GM19452 (cell line): ENCODE measurements around the gene LRPAP1.
"Not testable (repeated sequence)": the region's sequence is repeated elsewhere in the genome, so short reads cannot be mapped to it uniquely, and the experiment has no call there.

Experiments
- ATAC-seq: cut with Tn5 transposase; IDR thresholded peaks from one replicate; pipeline ENCODE4 v1.9.1; 2021; ENCODE audit not compliant: unreplicated experiment

Gene LRPAP1, protein sequence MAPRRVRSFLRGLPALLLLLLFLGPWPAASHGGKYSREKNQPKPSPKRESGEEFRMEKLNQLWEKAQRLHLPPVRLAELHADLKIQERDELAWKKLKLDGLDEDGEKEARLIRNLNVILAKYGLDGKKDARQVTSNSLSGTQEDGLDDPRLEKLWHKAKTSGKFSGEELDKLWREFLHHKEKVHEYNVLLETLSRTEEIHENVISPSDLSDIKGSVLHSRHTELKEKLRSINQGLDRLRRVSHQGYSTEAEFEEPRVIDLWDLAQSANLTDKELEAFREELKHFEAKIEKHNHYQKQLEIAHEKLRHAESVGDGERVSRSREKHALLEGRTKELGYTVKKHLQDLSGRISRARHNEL

DNA sequence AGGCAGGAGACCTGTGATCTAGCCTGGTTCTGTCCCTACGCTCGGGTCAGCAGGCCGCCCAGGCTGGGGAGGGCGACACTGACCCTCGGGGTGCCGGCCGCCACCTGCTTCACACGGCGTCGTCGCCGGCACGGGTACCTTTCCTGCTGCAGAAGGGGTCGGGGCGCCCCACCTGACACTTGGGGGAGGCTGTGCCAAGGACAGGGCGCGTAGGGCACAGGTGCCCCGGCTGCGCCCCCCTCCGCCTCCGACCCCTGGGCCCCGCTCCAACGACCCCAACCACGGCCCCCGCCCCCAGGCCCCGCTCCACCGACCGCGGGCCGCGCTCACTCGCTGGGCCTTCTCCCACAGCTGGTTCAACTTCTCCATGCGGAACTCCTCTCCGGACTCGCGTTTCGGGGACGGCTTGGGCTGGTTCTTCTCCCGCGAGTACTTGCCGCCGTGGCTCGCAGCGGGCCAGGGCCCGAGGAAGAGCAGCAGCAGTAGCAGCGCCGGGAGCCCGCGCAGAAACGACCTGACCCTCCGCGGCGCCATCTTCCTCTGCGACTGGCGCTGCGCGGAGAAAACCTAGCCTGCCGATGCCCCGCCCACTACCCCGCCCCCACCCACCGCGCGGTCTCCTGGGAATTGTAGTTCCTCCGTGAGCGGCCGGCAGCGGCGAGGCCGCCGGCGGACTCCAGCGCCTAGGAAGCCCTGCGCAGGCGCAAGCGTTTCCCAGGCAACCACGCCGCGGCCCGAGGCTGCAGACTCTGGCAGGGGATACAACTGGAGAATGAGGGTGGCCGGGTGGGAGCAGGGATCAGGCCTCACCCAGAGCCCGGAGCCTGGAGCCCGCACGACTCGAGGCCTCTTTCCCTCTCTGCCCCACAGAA, at the start of gene LRPAP1:
Gene LRPAP1 (minus strand): TSS at position 544 of the 872 bp plus-strand sequence. CDS start 10 bp downstream, at position 534.
- peak; percentile 79 for ATAC-seq

DNA sequence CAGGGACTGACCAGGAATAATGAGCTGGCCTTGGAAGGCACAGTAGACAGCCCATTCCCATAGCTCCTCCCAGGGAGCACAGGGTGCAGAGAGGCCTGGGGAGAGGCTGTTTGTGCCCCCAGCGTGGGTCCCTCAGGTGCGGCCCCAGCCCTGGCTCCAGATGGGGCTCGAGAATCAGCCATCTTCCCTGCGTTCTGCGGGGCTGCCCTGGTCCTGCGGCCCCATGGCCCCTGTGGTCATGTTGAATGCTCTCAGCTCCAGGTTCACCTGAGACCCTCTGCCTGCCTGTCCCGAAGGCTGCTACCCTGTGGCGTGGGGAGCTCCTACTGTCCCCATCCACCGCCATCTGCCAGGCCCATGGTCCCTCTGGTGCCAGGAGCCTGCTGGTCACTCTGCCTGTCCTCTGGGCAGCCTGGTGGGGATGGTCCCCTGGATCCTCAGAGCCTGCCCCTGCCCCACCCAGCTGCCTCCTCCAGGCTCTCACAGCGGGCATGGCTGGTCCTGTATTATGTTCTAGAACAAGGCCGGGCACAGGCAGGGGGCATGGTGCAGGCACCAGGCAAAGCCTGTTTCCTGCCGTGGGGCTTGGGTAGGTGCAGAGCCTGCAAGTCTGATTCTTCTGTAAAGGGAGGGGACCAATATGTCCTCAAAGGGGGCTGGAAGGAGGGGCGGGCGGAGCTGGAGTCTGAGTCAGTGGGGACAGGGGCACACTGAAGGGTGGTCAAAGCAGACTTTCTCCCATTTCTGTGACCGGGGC, 49.3 kb upstream of the LRPAP1 start:
- ATAC-seq, result not testable (repeated sequence)

DNA sequence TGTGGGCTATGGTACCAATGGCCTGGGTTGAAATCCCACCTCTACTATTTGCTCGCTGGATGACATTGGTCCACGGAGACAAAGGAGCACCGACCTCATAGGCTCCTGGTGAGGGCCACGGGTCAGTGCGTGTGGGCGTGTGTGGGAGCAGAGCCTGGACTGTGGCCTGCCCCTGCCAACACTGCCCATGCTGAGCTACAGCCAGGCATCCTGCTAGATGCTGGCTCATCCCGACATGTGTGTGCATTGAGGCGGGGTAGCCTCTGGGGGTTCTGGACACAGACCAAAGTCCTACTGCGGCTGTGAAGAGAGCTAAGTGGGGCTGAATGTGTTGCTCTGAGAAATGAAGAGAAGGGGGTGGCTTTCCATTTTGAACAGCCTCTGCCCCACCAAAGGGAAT, 48.6 kb upstream of the LRPAP1 start:
- ATAC-seq, result not testable (repeated sequence)

DNA sequence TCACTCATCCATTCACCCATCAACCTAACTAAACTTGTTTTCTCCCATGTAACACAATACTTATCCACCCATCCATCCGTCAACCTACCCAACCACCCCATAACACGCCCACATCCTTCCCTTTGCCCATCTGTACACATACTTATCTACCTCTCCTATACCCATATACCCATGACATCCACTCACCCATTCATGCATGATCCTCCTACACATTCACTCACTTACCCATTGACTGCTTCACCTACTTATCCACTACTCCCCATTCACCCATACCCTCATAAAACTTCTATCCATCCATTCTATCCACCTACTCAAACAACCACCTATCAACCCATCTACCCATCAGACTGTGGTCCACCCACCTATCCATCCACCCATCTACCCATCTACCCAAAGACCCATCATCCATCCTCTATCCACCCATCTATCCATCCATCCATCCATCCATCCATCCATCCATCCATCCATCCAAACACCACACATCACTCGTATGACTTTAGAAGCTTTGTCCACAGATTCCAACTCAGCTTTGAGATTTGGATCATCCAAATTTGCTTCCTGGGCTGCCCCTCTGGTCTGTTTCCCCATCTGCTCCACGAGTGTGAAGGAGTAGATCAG, 46.4 kb upstream of the LRPAP1 start:
- ATAC-seq, result not testable (repeated sequence)

DNA sequence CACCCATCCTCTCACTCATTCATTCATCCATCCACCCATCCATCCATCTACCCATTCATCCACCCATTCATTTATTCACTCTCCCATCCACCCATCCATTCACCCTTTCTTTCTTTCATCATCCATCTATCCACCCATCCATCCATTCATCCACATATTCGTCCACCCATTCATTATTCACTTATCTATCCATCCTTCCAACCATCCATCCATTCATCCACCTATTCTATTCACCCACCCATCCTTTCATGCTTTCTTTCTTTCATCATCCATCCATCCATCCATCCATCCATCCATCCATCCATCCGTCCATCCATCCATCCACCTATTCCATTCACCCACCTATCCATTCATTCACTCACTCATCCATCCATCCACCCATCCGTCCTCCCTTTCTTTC, 45.8 kb upstream of the LRPAP1 start:
- ATAC-seq, result not testable (repeated sequence)

DNA sequence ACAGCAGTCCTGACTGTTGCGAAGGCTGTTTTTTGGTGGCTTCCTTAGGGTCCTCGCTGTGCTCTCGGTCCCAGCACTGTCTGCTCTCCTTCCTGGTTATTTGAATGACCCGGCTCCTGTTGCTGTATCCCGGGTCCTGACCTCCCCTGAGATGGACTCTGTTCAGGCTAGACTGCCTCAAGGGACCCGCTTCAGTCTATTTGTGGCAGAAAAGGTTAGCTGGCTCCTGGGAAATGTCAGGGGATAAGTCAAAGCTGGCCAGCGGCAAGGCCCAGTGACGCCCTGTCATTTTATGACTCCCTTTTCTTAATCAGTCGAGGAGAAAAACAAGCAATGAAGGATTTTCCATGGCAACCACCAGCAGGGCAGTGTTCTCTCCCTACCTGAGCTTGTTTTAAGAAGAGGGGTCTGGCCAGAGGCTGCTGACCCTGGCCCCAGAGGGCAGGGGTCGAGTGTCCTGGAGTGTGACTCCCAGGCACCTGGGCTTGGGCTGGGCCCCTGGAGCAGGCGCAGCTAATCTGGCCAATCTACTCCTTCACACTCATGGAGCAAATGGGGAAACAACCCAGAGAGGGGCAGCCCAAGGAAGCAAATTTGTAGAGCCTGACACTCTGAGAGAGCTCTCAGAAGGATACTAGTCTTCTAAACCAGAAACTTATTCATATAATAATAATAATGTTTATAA, 45.1 kb upstream of the LRPAP1 start:
- not testable (repeated sequence) for ATAC-seq

DNA sequence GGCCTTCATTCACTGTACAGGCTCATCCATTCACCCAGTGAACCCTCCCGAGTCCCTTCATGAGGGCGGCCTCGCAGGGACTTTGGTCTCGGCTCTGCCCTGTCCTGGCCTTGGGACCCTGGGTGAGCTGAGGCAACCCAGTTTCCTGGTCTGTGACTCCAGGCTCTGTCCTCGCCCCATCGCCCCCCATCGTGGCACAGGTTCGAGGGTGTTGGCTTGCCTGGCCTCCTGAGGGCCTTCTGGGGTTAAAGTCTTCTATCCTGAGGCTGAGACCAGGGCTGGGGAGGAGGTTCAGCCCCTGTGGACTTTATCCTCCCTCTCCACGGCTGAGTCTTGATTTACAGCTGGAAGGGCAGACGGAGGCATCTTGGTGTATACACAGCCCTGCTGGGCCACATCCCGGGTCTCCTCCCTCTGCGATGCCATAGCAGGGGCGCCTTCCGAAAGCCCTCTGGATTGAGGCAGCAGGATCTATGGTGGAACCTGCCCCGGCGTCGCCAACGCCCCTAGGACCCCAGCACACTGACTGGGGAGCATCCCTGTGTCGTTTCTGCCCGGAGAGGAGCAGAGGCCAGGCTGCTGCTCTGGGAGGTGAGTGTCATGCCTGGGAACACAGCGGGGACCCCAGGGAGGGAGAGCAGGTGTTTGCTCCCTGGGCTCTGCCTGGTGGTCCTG, 44.4 kb upstream of the LRPAP1 start:
- ATAC-seq, result not testable (repeated sequence)

DNA sequence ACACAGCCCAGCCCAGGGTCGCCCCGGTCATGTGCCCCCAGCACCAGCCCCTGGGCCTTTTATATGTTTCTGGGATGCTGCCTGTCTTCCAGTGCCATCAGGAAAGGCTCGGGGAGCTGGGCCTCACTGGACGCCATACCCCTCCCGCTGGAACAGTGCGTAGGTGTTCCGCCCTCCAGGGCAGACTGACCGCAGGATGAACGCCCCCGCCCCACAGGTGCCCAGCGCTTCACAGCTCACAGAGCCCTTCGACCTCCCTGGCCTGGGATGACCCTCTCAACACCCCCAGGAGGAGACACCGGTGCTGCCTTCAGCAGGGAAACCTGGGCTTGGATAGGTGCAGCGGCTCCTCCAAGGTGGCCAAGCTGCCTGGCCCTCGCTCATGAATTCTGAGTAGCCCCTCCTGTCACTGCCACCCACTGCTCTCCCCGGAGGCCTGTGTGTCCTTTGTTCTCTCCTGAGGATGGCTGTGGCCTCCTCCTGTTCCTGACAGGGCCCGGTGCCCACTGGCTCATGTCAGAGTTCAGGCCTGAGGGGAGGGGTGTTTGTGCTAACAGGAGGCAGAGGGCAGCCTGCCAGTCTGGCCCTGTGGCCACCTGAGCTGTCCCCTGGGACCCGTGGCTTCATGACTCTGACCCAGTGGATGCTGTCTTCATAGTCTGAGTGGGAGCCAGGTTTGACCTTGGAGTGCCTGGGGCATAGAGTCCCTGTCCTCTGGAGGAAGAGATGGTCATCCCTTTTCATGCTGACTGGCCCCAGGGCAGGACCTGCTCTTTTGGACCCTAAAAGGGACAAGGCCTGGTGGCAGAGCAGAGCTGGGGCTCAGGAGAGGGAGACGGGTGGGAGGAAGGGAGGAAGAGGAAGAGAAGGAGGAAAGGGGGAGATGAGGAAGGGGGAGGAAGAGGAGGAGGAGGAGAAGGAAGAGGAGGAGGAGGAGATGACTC, 43.5 kb upstream of the LRPAP1 start:
- not testable (repeated sequence) for ATAC-seq

DNA sequence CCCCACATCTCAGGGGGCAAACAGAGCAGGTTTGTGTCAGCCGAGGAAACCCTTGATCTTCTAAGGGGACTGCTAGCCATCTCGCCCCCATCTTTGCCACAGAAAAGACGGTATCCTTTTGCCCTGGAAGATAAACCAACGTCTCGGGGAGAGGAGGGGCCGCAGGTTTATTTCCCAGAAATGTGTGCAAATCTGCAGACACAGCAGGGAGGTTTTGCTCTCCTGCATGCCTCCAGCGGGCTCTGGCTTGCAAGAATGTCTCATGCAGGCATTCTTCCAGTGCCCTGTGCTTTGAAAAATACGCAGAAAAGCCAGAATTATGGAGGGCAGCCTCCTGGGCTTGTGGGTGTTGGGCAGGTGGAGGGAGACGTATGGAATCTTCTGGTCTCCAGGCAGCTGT, 42.6 kb upstream of the LRPAP1 start:
- ATAC-seq, result not testable (repeated sequence)

DNA sequence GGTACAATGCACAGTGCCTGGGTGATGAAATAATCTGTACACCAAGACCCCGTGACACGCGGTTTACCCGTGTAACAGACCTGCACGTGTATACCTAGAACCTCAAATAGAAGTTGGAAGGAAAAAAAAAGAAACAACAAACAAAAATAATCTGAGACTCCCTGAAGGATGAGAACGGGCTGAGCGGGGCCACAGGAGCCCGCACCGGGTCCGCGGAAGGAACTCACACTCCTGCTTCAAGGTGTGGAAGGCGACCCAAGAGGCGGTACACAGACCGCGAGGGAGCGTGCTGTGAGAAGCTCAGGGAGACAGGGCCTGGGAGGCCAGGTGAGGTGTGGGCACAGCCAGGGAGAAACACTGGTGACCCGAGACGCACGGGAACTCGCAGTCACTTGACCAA, 42.1 kb upstream of the LRPAP1 start:
- ATAC-seq, result not testable (repeated sequence)

DNA sequence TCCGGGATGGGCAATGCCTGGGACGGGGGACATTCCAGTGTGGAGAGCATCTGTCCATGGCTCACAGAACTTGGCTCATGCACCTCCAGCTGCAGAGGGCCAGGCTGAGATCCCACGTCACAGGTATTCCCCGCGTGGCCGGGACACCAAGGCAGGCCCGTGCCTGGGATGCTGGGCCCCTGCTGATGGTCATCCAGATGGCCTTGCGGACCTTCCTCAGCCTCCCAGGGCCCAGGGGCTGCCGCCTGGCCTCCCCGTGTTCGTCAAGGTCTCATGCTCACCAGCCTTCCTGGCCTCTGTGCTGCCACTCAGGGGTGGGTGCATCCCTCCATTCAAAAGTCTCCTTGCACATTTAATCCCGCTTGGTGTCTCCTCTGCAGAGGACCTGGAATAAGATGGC, 40.9 kb upstream of the LRPAP1 start:
- no peak for ATAC-seq

DNA sequence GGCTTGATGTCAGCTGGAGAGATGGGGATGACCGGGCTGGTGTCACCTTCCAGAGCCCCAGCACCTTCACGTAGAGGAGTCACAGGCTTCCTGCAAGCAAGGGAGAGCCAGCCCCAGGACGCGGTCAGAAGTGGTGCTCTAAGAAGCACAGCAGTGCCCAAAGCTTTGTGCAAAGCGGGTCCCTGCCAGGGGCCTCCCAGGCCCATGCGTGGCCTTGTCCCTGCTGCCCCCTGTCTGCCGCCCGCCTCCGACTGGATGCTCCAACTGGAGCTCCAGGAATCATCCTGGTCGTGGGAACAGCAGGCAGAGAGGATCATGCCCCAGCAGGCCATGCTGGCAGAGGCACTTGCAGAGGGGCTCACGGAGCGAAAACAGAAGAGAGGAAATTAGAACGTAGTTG, 40.1 kb upstream of the LRPAP1 start:
- no peak for ATAC-seq

DNA sequence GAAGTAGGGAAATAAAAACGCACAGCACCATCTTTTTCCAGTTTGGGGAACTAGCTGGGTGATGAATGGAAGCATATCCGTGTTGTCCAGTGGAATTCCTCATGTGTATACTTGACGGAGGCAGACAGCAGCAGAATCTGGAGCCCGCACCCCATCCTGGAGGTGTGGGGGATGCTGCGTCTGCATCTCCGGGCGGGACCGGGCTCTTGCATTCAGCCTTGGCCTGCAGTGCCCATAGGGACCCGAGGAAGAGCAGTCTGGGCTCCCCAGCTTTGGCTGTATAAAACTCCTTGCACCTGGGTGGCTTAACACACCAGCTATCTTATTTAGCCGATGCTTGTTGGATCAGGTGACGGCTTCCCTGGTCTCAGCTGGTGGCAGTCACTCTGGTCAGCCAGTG, 39.7 kb upstream of the LRPAP1 start:
- ATAC-seq, result no peak

DNA sequence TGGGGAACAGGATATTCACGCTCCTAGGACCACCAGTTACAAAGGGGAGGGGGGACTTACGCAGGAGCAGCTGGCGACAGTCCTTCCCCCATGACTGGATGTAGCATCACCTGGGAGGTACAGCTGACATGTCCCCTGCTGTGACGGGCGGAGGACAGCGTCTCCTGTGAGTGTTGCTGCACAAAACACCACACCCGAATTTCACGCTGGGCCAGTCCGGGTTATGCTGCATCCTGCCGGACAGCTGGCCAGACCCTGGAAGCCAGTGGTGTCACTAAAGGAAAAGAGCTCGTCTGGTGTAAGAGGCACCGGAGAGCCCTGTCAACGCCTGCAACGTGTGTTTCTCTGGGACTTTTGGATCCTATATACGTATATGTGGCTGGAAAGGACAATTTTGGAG, 38.7 kb upstream of the LRPAP1 start:
- ATAC-seq, result not testable (repeated sequence)

DNA sequence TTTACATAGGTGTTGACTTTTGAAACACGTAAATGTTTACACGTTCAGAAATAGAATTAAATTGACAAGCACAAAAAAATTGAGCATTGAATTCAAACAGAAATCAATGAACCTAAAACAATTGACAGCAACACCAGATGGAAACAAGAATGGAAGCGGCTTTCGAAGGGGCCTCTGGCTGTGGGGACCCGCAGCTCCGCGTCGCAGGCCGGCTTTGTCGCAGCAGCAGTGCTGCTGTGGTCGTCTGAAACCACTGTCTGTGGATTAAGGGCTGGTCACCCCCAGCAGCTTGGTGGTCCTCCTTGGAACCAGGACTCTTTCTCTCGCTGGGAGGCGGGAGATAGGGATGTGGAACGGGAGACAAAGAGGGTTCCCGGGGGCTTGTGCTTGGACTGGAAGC, 37.4 kb upstream of the LRPAP1 start:
- ATAC-seq, result not testable (repeated sequence)

DNA sequence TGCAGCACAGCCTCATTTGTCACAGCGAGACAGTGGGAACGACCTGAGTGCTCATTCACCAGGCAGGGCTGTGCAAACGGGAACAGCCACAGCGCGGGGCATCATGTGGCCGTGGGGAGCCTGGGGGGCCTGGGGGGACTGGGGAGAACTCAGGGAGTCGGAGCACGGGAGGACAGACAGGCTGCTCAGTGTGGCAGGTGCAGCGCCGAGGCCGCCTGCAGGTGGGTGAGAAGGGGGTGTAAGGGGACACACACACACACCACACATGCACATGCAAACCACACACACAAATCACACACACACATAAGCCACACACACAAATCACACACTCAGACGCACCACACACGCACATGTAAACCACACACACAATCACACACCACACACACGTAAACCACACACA, 34.5 kb upstream of the LRPAP1 start:
- ATAC-seq, result not testable (repeated sequence)

DNA sequence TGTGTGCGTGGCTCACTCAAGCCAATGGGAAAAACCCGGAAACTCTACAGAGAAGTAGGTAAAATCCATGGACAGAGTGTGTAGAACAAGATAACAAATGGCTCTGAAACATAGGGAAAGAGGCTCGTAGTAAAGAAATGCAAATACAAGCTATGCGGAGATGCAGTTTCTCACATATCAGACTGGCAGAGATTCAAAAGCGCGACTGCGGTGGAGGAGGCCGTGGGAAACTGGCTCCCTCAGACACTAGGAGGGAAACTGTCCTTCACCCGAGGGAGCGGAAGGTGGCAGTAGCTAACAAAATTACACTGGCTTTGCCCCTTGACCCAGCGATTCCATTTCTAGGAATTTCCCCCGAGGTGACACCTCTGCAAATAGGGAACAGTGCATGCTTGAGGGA, 34.1 kb upstream of the LRPAP1 start:
- not testable (repeated sequence) for ATAC-seq

DNA sequence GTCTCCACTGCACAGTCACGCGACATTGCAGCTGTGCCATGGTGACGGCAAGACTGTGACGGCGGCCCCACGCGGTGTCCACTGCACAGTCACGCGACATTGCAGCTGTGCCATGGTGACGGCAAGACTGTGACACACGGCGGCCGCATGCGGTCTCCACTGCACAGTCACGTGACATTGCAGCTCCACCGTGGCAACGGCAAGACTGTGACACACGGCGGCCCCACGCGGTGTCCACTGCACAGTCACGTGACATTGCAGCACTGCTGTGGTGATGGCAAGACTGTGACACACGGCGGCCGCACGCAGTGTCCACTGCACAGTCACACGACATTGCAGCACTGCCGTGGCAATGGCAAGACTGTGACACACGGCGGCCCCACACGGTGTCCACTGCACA, 32.7 kb upstream of the LRPAP1 start:
- not testable (repeated sequence) for ATAC-seq

DNA sequence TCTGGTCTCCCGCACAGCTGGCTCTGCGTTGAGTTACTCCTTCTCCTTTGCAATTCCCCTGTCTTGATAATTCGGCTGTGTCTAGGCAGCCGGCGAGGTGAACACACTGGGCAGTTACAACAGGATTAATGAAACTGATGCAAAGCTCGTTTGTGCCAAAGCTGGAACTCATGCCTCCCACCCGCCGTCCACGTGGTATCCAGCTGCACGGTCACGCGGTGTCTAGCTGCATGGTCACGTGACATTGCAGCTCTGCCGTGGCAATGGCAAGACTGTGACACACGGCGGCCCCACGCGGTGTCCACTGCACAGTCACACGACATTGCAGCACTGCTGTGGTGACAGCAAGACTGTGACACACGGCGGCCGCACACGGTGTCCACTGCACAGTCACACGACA, 31.2 kb upstream of the LRPAP1 start:
- ATAC-seq, result no peak
